ENCODE results near the gene GNL2.
"Not testable (repeated sequence)": the region's sequence is repeated elsewhere in the genome, so short reads cannot be mapped to it uniquely, and the experiment has no call there.

Gene GNL2

DNA sequence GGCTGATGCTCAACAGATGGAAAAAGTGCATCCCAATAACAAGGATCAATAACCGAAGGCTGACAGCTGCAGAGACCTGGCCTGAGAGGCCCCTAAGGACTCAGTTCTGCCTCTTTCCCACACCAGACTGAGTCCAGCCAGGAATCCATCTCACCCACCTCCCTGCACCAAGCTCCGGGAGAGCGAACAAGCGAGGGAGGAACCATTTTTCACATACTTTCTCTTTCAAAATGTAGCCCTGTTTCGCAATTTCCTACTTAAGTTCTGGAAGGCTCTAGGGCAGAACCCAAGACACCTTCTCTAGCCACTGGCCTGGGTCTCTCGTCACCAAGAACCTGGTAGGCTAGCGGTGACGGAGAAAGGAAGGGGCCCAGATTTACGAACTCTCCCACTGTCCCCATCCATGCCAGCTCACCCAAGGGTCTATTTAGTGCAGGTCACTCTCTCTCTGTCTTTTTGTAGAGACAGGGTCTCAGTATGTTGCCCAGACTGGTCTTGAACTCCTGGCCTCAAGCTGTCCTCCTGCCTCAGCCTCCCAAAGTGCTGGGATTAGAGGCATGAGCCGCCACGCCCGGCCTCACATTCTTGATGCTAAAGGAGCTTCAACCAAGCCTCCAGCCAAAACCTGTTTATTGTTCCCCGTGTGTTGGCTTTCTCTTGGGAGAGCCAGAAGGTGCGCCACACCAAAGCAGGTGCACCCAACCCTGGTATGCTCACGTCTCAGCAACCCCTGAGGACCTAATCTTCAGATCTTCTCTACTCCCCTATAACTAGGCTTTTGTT, 10.9 kb upstream of the GNL2 start:
- no peak for DNase-seq (ENCODE audit: low read depth in 2 of 2)

DNA sequence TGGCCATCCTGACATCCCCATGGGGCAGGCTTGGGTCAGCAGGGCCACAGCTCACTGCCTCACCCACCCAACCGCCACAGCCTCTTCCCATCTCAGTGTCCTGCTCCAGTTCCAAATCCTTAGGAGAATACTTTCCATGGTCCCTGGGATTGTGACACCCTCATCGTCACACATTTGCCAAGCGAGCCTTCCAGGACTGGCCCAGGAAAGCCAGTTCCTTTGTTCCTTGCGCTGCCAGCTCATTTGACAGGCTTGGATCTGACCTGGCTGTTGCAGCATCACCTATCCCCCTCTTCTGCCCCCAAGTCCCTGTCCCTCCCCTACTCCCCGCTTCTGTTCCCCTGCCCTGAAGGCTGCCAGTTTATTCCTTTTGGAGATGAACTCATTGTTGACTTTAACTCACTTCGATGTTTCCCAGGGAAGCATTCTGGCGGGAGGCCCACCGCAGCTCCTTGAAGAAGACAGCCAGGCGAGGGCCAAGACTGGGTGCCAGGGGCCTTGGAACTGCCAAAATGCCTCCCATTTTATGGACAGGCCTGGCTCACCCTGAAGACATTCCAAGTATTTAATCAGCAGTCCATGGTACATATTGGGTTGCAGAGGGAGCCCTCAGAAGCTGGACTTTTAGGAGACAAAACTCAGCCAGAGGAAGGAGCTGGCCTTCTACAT, 10.2 kb upstream of the GNL2 start:
- DNase-seq (ENCODE audit: low read depth in 2 of 2), result no peak

GRCh38 chr1:37605061-37605650, 9.4 kb upstream of the GNL2 start:
- DNase-seq (ENCODE audit: low read depth in 2 of 2), result no peak

GRCh38 chr1:37602750-37603694, 7.3 kb upstream of the GNL2 start:
- DNase-seq (ENCODE audit: low read depth in 2 of 2), result no peak

DNA sequence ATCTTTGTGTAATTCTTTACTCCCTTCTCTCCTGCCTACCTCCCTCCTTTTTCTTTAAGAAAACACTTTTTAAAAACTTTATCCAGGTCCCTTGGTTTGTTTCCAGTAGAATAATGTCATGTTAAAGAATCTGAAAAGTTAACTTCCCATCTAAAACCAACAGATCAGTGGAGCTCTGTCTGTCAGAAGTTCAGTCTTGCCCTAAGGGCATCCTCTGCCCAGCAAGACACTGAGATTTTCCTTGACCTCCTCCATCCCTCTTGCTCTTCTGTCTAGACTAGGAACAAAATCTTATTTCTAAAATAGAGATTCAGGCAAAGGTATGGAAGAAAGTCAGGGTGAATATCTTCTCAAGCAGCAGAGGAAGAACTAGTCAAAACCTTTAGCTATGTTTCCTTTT, 5.7 kb upstream of the GNL2 start:
- DNase-seq (ENCODE audit: low read depth in 2 of 2), result no peak

DNA sequence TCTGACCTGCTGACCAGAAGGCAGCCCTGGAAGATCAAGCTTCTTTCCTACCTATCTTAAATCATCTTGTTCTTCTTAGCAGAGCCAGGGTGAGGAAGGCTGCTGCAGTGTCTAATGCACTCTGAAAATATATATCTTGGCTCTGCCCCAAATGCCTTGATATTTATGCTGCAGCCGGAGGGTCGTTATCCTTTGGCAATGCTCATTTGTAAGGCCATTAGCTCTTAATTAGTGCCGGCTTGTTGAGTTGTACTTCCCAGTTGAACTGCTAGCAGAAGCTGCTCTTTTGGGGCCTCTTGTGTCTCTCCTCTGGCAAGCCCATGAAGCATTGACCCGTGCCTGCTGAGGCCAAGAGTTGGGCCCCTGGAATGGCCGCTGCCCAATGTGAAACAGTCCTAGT, 4.2 kb upstream of the GNL2 start:
- no peak for DNase-seq (ENCODE audit: low read depth in 2 of 2)

- DNase-seq (ENCODE audit: low read depth in 2 of 2), result no peak
Measured at GRCh38 chr1:37596182-37596667, 488 bp upstream of the GNL2 start.

GRCh38 chr1:37593726-37594125, 2.0 kb downstream of the GNL2 start:
- DNase-seq (ENCODE audit: low read depth in 2 of 2), result no peak

GRCh38 chr1:37588939-37589338, 6.8 kb downstream of the GNL2 start:
- DNase-seq (ENCODE audit: low read depth in 2 of 2), result no peak

- DNase-seq (ENCODE audit: low read depth in 2 of 2), result not testable (repeated sequence)
Measured at GRCh38 chr1:37584544-37584943, 11.2 kb downstream of the GNL2 start.

DNA sequence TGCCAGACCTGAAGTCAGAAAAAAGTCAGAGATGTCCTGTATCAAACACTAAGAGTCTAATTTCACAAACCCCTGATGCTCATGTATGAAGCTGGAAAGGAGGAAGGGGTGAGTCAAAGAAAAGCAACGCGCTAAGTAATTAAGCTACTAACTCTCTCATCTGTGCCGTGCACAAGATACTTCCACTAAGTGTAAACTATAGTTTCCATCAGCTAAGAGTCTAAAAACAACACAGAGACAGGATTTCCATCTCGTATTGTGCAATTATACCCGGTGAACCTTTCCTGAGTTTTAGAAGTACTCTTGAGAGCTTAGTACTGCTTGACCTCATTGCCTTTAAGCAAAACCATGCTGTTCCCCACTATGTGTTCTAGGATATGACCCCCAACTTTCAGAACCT, 20.0 kb downstream of the GNL2 start:
- DNase-seq (ENCODE audit: low read depth in 2 of 2), result peak in 1 of 2 experiments; percentile 23

DNA sequence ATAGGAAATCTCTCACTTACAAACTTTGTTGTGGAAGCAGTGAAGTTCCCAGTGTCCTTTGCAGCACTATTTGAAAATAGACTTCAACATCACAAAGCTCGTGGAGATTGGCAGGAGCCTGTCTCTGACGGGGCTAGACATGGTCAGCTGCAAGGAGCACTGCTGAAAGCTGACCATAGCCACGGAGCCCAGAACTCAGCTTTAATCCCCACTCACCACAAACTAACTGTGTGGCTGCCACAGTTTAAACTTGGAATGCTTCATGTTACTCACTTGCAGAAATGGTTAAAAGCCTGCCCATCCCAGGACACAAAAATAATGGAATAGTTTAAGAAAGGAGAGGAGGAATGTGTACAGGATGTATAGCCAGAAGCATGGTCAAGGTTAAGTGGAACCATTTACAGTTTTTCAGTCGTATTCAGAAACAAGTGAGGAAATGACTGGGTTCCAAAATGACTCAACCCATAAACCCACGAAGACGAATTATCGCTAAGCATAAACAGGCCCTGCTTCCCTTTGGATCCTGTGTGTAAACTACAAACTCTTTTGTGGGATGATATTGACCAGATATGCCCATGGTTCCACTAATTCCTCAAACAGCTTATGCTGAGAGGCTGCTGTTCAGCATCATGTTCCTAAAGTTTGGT, 20.8 kb downstream of the GNL2 start:
- DNase-seq (ENCODE audit: low read depth in 2 of 2), result peak; percentile 75 to 81

GRCh38 chr1:37570528-37571334, 25.0 kb downstream of the GNL2 start:
- DNase-seq (ENCODE audit: low read depth in 2 of 2), result no peak

DNA sequence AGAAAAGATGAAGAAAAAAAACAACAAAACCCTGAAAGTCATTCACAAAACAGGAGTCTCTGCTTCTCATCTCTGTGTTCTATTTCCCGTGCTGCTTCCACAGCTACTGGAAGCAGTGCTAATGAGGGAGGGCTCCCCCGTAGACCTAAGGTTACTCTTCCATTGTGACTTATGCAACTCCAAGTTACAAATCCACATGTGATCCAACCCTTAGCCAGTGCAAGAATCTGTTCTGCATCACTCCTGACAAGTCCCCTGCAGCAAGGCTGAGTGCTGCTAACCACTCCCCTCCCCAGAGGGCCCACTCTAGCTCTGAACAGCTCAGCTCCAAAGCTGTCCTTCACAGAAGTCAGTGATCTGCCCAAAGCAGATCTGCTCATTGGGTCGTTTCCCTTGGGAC, 28.7 kb downstream of the GNL2 start:
- DNase-seq (ENCODE audit: low read depth in 2 of 2), result no peak

DNA sequence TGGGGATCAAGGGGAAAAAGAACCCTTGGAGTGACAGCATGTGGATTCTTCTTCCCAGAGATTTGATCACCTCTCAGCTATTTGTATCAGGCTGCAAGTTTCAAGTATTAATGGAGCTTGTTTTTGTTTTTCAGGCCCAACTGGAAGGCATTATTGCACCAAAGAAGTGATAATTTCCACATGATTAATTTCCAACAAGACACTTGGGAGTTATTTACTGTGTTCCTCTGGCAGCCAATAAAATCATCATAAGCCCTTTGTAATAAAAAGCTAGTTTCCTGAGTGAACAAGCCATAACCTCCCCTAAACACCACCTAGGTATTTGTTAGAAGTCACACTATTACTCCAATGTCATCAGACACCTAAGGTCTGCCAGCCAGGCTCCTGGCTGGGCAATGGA, 30.8 kb downstream of the GNL2 start:
- DNase-seq (ENCODE audit: low read depth in 2 of 2), result no peak

- DNase-seq (ENCODE audit: low read depth in 2 of 2), result no peak
Measured at GRCh38 chr1:37562984-37563383, 32.8 kb downstream of the GNL2 start.

- peak in 1 of 2 experiments; percentile 9 for DNase-seq (ENCODE audit: low read depth in 2 of 2)
Measured at GRCh38 chr1:37561133-37562132, 34.3 kb downstream of the GNL2 start.

- DNase-seq (ENCODE audit: low read depth in 2 of 2), result no peak
Measured at GRCh38 chr1:37560401-37561132, 35.2 kb downstream of the GNL2 start.
